K562 (cell line): Measurements from ENCODE around the gene SLC22A3. TPM values are rescaled to one million over a fixed set of nuclear protein-coding genes. Genes with fewer than 3 reads are reported as not detected.
A peak's percentile ranks its signal among the peaks of the same experiment; 100 is the strongest.
"Not testable (repeated sequence)": the region's sequence is repeated elsewhere in the genome, so short reads cannot be mapped to it uniquely, and the experiment has no call there.

ENCODE experiments used
- ATAC-seq: fragments of 200-7000 bp; cut with Tn5 transposase; 3 replicates; pipeline ENCODE4 v1.9.1; 2020; ENCODE audit warnings: moderate library complexity
- BruUV-seq: library from RNA; stranded (reverse); fragments of 400-500 nt; replicated peaks from 2 replicates; lab custom pipeline; 2021; lab: Mats Ljungman, UMichigan
- CTCF ChIA-PET: fragments of 300-600 bp; formaldehyde crosslinking; extraction: SDS; loops from one replicate; lab custom pipeline; 2021; ENCODE audit warnings: low intra/inter-chr PET ratio; lab: Yijun Ruan, JAX
- POLR2A ChIA-PET: fragments of 300-600, 350-650 bp; sonication (Branson Sonifier 250); formaldehyde crosslinking; extraction: SDS; loops from one replicate; lab custom pipeline; 2021; ENCODE audit warnings: antibody characterized with exemption, inconsistent platforms; lab: Yijun Ruan, JAX
- DNase-seq, 4 experiments: peaks; one replicate each; pipeline versions ENCODE4 v3.0.0 to v3.0.0-alpha.2; 2011 to 2018; ENCODE audit warnings: low spot score in 3 of 4, mixed read lengths in 3 of 4; ENCODE audit errors: extremely low read depth in 1 of 4
- FAIRE-seq: peaks from 2 replicates; lab custom pipeline; 2011; peaks lifted over from hg19 to GRCh38; lab: Jason Lieb, UNC
- H2AFZ ChIP-seq: 2 replicates; pipeline ENCODE4 v1.6.0; 2011; ENCODE audit warnings: low read depth, low read length, control low read depth, inconsistent platforms
- H3K27ac ChIP-seq: fragments of 200-600 bp; 3 replicates; pipeline ENCODE4 v1.8.0; 2011; ENCODE audit warnings: low read depth, mild to moderate bottlenecking, control low read depth, inconsistent platforms, low read length, moderate library complexity, mixed read lengths; ENCODE audit errors: extremely low read depth
- H3K27me3 ChIP-seq, 2 experiments: fragments of 300-600 bp in 1 of 2; 2 replicates in 1 of 2; 3 replicates in 1 of 2; pipeline versions ENCODE4 v1.6.0 to v1.8.0; 2011; ENCODE audit warnings: inconsistent platforms in 2 of 2, low read length in 2 of 2, mild to moderate bottlenecking in 1 of 2, mixed read lengths in 1 of 2, moderate library complexity in 1 of 2; ENCODE audit not compliant: control insufficient read depth in 2 of 2, insufficient read depth in 2 of 2
- H3K36me3 ChIP-seq: fragments of 300-600 bp; 3 replicates; pipeline ENCODE4 v1.8.0; 2011; ENCODE audit warnings: mild to moderate bottlenecking, low read length, inconsistent platforms; ENCODE audit not compliant: control insufficient read depth, insufficient read depth
- H3K4me1 ChIP-seq, 2 experiments: fragments of 200-600 bp in 1 of 2; replicated peaks in 1 of 2; 2 replicates in 1 of 2; 3 replicates in 1 of 2; pipeline versions ENCODE4 v1.5.1 to v1.8.0; 2011; ENCODE audit warnings: inconsistent platforms in 2 of 2, low read length in 2 of 2, mild to moderate bottlenecking in 1 of 2, mixed read lengths in 1 of 2, moderate library complexity in 1 of 2; ENCODE audit not compliant: control insufficient read depth in 2 of 2, insufficient read depth in 2 of 2
- H3K4me2 ChIP-seq: 2 replicates; pipeline ENCODE4 v1.6.1; 2011; ENCODE audit warnings: low read length, control low read depth, inconsistent platforms, mixed read lengths; ENCODE audit not compliant: insufficient read depth
- H3K4me3 ChIP-seq: fragments of 200-600 bp; sonication (generic), shearing (Covaris generic); 2 replicates; pipeline ENCODE4 v1.5.1; 2016; ENCODE audit warnings: control low read depth, inconsistent platforms
- H3K79me2 ChIP-seq: fragments of 200-600 bp; 3 replicates; pipeline ENCODE4 v1.8.0; 2011; ENCODE audit warnings: low read length, inconsistent platforms; ENCODE audit not compliant: control insufficient read depth, insufficient read depth
- H3K9ac ChIP-seq, 2 experiments: 2 replicates each; pipeline versions ENCODE4 v1.6.0 to v1.6.1; 2011; ENCODE audit warnings: low read depth in 2 of 2, low read length in 2 of 2, control low read depth in 1 of 2, inconsistent platforms in 1 of 2, mild to moderate bottlenecking in 1 of 2, mixed read lengths in 1 of 2; ENCODE audit not compliant: insufficient read depth in 1 of 2
- H3K9me1 ChIP-seq: one replicate; pipeline ENCODE4 v1.6.0; 2011; ENCODE audit warnings: inconsistent platforms, mild to moderate bottlenecking, low read length, moderate library complexity; ENCODE audit not compliant: control insufficient read depth, insufficient read depth
- H3K9me3 ChIP-seq: replicated peaks from 2 replicates; pipeline ENCODE4 v1.5.1; 2011; ENCODE audit warnings: low read depth, low read length, inconsistent platforms; ENCODE audit not compliant: control insufficient read depth, insufficient read depth
- H4K20me1 ChIP-seq: replicated peaks from 2 replicates; pipeline ENCODE4 v1.6.1; 2011; ENCODE audit warnings: low read length, inconsistent platforms, mixed read lengths; ENCODE audit not compliant: control insufficient read depth, insufficient read depth
- HMGN3 ChIP-seq: IDR thresholded peaks from 2 replicates; pipeline ENCODE4 v1.6.1; 2011; ENCODE audit warnings: borderline replicate concordance, low read depth, mild to moderate bottlenecking, mixed read lengths, low read length; ENCODE audit not compliant: insufficient read length; ENCODE audit errors: extremely low read depth
- IRF2 ChIP-seq: sonication (generic); formaldehyde crosslinking; IDR thresholded peaks from 2 replicates; pipeline ENCODE4 v1.8.1; 2022; ENCODE audit warnings: mild to moderate bottlenecking, missing genetic modification reagents
- YY1 ChIP-seq, 3 experiments: IDR thresholded peaks; 2 replicates each; pipeline ENCODE4 v1.6.1; 2011; ENCODE audit warnings: low read length in 2 of 3, mild to moderate bottlenecking in 2 of 3, moderate library complexity in 2 of 3, borderline replicate concordance in 1 of 3, control low read depth in 1 of 3, low read depth in 1 of 3; ENCODE audit not compliant: insufficient read depth in 3 of 3, insufficient replicate concordance in 2 of 3, control insufficient read depth in 1 of 3, insufficient read length in 1 of 3; ENCODE audit errors: extremely low read depth in 1 of 3
- ZNF431 ChIP-seq: sonication (generic); formaldehyde crosslinking; IDR thresholded peaks from 2 replicates; pipeline ENCODE4 v1.8.0; 2022; ENCODE audit warnings: mild to moderate bottlenecking, missing genetic modification reagents
- ZNF766 ChIP-seq: fragments of 200-800 bp; sonication (Bioruptor generic); conservative IDR thresholded peaks from 2 replicates; pipeline ENCODE4 v1.6.1; 2016; ENCODE audit warnings: missing genetic modification characterization, missing compliant biosample characterization
- WGBS: fragments of 100-300 bp; shearing (Covaris generic); methylation state at CpG from one replicate; pipeline ENCODE4 v1.1.6; 2016; ENCODE audit warnings: low coverage, mixed read lengths; ENCODE audit not compliant: insufficient coverage; ENCODE audit errors: missing lambda C conversion rate; 5-methylcytosine and 5-hydroxymethylcytosine counted together
- in situ Hi-C: fragments of 300-500 bp; cut with MboI; formaldehyde crosslinking; loops from 4 replicates; pipeline ENCODE4 v1.15.0; 2018; ENCODE audit warnings: inconsistent platforms, mixed read lengths
- intact Hi-C: fragments of 100-400 bp; cut with micrococcal nuclease; formaldehyde crosslinking; loops from 2 replicates; pipeline ENCODE4 v1.14.2; 2022
- polyA plus RNA-seq, 8 experiments: library from polyadenylated mRNA; depleted of rRNA in 4 of 8; stranded (reverse) in 5 of 8; unstranded in 3 of 8; fragments of >200 nt; fragmentation: Nextera tagmentation in 2 of 8; fragmentation: Illumina TruSeq in 1 of 8; extraction: Ambion mirVana in 2 of 8; extraction: Trizol in 1 of 8; gene quantifications; 2 replicates each; pipeline versions ENCODE4 v1.2.1 to v1.2.3, GENCODE V29; 2011 to 2014; ENCODE audit warnings: inconsistent platforms in 1 of 8, missing spikeins in 1 of 8
- total RNA-seq, 7 experiments: library from RNA; depleted of rRNA in 6 of 7; stranded (reverse); fragments of >200 nt in 6 of 7; fragmentation: Illumina TruSeq in 2 of 7; extraction: Trizol in 2 of 7; gene quantifications; 2 replicates each; pipeline versions ENCODE4 v1.2.1 to v1.2.3, GENCODE V29; 2011 to 2021; ENCODE audit warnings: low replicate concordance in 1 of 7

Gene SLC22A3
- total and polyA plus RNA-seq, 9 of the 15 experiments (the other 6 are each of a cell fraction or from before 2014, with no cell fraction given) = not detected

- TF ChIP-seq IRF2 (no peak), YY1 (IDR thresholded peaks at IDR 0.05; ENCODE audit: borderline replicate concordance in 1 of 3, control insufficient read depth in 1 of 3, extremely low read depth in 1 of 3, insufficient read depth in 3 of 3, insufficient read length in 1 of 3, insufficient replicate concordance in 2 of 3, low read depth in 1 of 3, low read length in 2 of 3) (no peak), HMGN3 (no peak)
Observed at GRCh38 chr6:160301339-160301738, 46.8 kb upstream of the SLC22A3 start (continued).

GRCh38 chr6:160302431-160303082 lies 45.6 kb upstream of the SLC22A3 start:
- TF ChIP-seq ZNF431 (peak; percentile 82; the same call in 1 of the 2 replicates), ZNF766 (CRISPR knock-in tag) (0 out of 2 replicates have a peak, but pooled peaks have one; percentile 49)
- H3K27me3 ChIP-seq, H3K36me3 ChIP-seq, H3K79me2 ChIP-seq, FAIRE-seq, in situ Hi-C loops, H3K27ac ChIP-seq, H3K4me2 ChIP-seq, POLR2A ChIA-PET, H3K9me3 ChIP-seq, H3K4me3 ChIP-seq, CTCF ChIA-PET, intact Hi-C loops, H2AFZ ChIP-seq, ATAC-seq, H3K4me1 ChIP-seq, H4K20me1 ChIP-seq, BruUV-seq, DNase-seq, H3K9ac ChIP-seq, H3K9me1 ChIP-seq: not testable (repeated sequence)
- WGBS = 4% methylated on average over 2 of the region's 2 CpGs
